Measurements from ENCODE around the gene TRMT61A.

TRMT61A gene

GRCh38 chr14:103547455-103547940 is 18.5 kb downstream of the TRMT61A start:
- no peak for DNase-seq (ENCODE audit: low read depth in 2 of 2)

- DNase-seq (ENCODE audit: low read depth in 2 of 2), result no peak
These were observed 19.0 kb downstream of the TRMT61A start for GRCh38 chr14:103547941-103548462.

- DNase-seq (ENCODE audit: low read depth in 2 of 2), result no peak
These were observed 19.7 kb downstream of the TRMT61A start for GRCh38 chr14:103548463-103549351.

GRCh38 chr14:103549361-103550311 is 20.6 kb downstream of the TRMT61A start:
- DNase-seq (ENCODE audit: low read depth in 2 of 2), result no peak

- DNase-seq (ENCODE audit: low read depth in 2 of 2), result no peak
These were observed 21.7 kb downstream of the TRMT61A start for GRCh38 chr14:103550451-103551337.

GRCh38 chr14:103551338-103551762 is 22.4 kb downstream of the TRMT61A start:
- no peak for DNase-seq (ENCODE audit: low read depth in 2 of 2)

- DNase-seq (ENCODE audit: low read depth in 2 of 2), result no peak
These were observed 23.2 kb downstream of the TRMT61A start for GRCh38 chr14:103552011-103552845.

- no peak for DNase-seq (ENCODE audit: low read depth in 2 of 2)
These were observed 23.8 kb downstream of the TRMT61A start for GRCh38 chr14:103552846-103553210.

GRCh38 chr14:103555559-103556337 is 26.8 kb downstream of the TRMT61A start:
- DNase-seq (ENCODE audit: low read depth in 2 of 2), result no peak

GRCh38 chr14:103556946-103557758 is 28.2 kb downstream of the TRMT61A start:
- no peak for DNase-seq (ENCODE audit: low read depth in 2 of 2)

- DNase-seq (ENCODE audit: low read depth in 2 of 2), result no peak
These were observed 29.3 kb downstream of the TRMT61A start for GRCh38 chr14:103558071-103558882.

GRCh38 chr14:103559766-103560165 is 30.8 kb downstream of the TRMT61A start:
- DNase-seq (ENCODE audit: low read depth in 2 of 2), result no peak

- DNase-seq (ENCODE audit: low read depth in 2 of 2), result no peak
These were observed 31.7 kb downstream of the TRMT61A start for GRCh38 chr14:103560691-103561090.

- no peak for DNase-seq (ENCODE audit: low read depth in 2 of 2)
These were observed 32.6 kb downstream of the TRMT61A start for GRCh38 chr14:103561381-103562178.

GRCh38 chr14:103562179-103562428 is 33.1 kb downstream of the TRMT61A start:
- no peak for DNase-seq (ENCODE audit: low read depth in 2 of 2)

- peak; percentile 69 to 80 for DNase-seq (ENCODE audit: low read depth in 2 of 2)
These were observed 33.6 kb downstream of the TRMT61A start, which contains the start of the genes BAG5 and COA8 for GRCh38 chr14:103562429-103563225. Gene BAG5 (minus strand): TSS chr14:103562657. CDS start chr14:103561164, 1,493 bp downstream. Gene COA8 (plus strand): TSS chr14:103562960. CDS start chr14:103563002, 42 bp downstream.
